AG10803 (cell line): Measurements from ENCODE around the gene TRIB2.

Source experiments
- DNase-seq: peaks from one replicate; pipeline ENCODE4 v3.0.0; 2010; ENCODE audit warnings: low read depth
- H3K4me3 ChIP-seq: 2 replicates; pipeline ENCODE4 v1.5.1; 2011; ENCODE audit warnings: mild to moderate bottlenecking, low read length, control low read depth
- CTCF ChIP-seq: conservative IDR thresholded peaks from 2 replicates; pipeline ENCODE4 v1.5.1; 2011; ENCODE audit warnings: mild to moderate bottlenecking, low read length, control low read depth, inconsistent platforms

Gene TRIB2

DNA sequence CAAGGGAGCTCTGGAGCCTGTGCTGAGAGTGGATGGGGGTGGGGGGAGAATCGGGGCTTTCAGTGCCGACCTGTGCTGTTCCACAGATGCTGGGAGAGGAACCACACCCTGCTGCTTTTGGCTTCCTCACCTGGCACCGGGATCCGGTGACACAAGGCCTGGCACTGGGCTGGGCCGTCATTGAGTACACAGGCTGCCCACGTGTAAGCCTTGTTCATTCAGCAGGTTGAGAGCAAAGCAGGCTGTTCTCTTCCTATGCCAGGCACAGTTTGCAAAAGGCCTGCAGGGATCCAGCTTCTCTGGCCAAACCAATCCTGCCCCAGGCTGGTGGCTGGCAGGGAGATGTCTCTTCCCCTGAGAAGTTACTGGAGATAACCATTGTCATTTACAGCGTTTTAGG is 17.1 kb downstream of the TRIB2 start:
- H3K4me3 ChIP-seq = no peak overlapping the region
- no peak for DNase-seq
- TF ChIP-seq CTCF = no peak

DNA sequence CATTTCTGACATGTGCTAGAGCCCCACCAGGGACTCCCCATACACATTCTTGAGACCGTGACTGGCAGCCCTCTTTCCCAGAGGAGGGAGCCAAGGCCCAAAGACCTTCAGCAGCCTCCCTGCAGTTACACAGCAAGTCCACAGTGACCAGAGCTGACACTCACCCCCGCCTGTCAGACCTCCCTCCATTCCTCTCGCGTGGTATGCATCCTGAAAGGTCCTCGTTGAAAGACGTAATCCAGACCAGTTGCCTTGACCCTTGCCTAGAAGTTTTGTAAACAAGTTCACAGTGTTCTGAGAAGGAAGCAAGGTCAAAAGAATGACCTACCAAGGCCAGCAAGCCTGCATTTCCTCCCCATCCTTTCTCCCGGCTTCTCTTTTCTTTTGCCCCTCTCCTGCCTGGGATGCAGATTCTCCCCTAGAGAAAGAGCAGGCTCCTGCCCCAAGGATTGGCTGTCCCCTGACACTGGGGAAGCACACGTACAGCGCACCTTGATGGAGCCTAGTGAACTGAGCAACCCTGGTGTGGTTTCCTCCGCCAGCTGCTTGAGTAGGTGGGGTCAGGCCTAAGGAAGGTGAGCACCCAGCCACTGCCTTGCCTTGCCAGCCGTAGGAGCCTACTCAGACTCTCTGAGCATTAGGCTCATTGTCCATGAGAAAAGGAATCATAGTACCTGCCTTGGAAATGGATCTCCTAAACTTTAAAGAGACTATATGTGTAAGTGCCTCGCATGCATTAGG is 18.3 kb downstream of the TRIB2 start:
- no peak for DNase-seq
- no peak overlapping the region for H3K4me3 ChIP-seq
- TF ChIP-seq CTCF = no peak

DNA sequence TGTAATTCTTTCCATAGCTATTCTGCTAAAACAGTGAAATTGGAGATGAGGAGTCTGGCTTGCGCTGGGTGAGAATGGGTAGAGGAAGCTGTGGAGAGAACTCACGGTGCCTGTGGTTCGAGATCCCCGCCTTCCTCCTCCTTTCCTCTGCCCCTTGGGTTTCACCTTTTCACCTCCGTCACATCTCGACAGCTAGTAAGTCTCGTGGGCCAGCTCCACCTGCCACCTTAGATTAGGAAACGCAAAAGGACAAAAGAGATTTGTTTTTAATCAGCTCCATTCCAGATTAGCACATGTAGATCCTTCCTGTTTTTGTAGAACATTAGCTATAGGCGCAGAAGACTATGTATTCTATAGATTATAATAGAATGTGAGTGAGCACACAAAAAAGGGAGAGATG is 20.6 kb downstream of the TRIB2 start:
- no peak for DNase-seq
- TF ChIP-seq CTCF = no peak
- H3K4me3 ChIP-seq = no peak overlapping the region

GRCh38 chr2:12737738-12738485 is 21.2 kb downstream of the TRIB2 start:
- DNase-seq = no peak
- no peak overlapping the region for H3K4me3 ChIP-seq
- no peak for TF ChIP-seq CTCF

GRCh38 chr2:12739721-12740254 is 23.1 kb downstream of the TRIB2 start:
- TF ChIP-seq CTCF = no peak

GRCh38 chr2:12741380-12741779 is 24.6 kb downstream of the TRIB2 start:
- no peak for TF ChIP-seq CTCF
- no peak overlapping the region for H3K4me3 ChIP-seq
- DNase-seq = no peak

More at GRCh38 chr2:12739721-12740254, 23.1 kb downstream of the TRIB2 start:
- DNase-seq = no peak
- H3K4me3 ChIP-seq = no peak overlapping the region
